Stimulated activated CD8-positive, alpha-beta memory T cell treated with anti-CD3 and anti-CD28 coated beads, Interleukin-15, amount 100 ng/mL, for 1 hour (primary cell): ENCODE data around the gene GALNT2.
A peak's percentile ranks its signal among the peaks of the same experiment; 100 is the strongest.

Experiments used
- DNase-seq: peaks from one replicate; pipeline ENCODE4 v3.0.0-alpha.2; 2020; ENCODE audit warnings: low read depth

The GALNT2 gene

GRCh38 chr1:230112782-230113181 lies 45.7 kb downstream of the GALNT2 start:
- DNase-seq, result no peak

- DNase-seq, result no peak
Observed at GRCh38 chr1:230113235-230113592, 46.2 kb downstream of the GALNT2 start.

- no peak for DNase-seq
Observed at GRCh38 chr1:230113593-230114236, 46.7 kb downstream of the GALNT2 start.

GRCh38 chr1:230114237-230114651 lies 47.2 kb downstream of the GALNT2 start:
- DNase-seq, result no peak

GRCh38 chr1:230117694-230118093 lies 50.7 kb downstream of the GALNT2 start:
- no peak for DNase-seq

GRCh38 chr1:230119340-230119739 lies 52.3 kb downstream of the GALNT2 start:
- no peak for DNase-seq

GRCh38 chr1:230120289-230120920 lies 53.4 kb downstream of the GALNT2 start:
- DNase-seq, result no peak

GRCh38 chr1:230120921-230121381 lies 53.9 kb downstream of the GALNT2 start:
- DNase-seq, result no peak

GRCh38 chr1:230121950-230122349 lies 54.9 kb downstream of the GALNT2 start:
- no peak for DNase-seq

- no peak for DNase-seq
Observed at GRCh38 chr1:230122366-230123279, 55.6 kb downstream of the GALNT2 start.

GRCh38 chr1:230123280-230124185 lies 56.5 kb downstream of the GALNT2 start:
- DNase-seq, result no peak

GRCh38 chr1:230124186-230125128 lies 57.4 kb downstream of the GALNT2 start:
- DNase-seq, result no peak

- no peak for DNase-seq
Observed at GRCh38 chr1:230125141-230125540, 58.1 kb downstream of the GALNT2 start.

- DNase-seq, result no peak
Observed at GRCh38 chr1:230125640-230126528, 58.8 kb downstream of the GALNT2 start.

- DNase-seq, result no peak
Observed at GRCh38 chr1:230126529-230127104, 59.6 kb downstream of the GALNT2 start.

GRCh38 chr1:230127105-230128054 lies 60.3 kb downstream of the GALNT2 start:
- DNase-seq, result peak; percentile 11

GRCh38 chr1:230128569-230129285 lies 61.7 kb downstream of the GALNT2 start:
- DNase-seq, result no peak
